ENCODE data around the gene NAXD. TPM values are rescaled to one million over a fixed set of nuclear protein-coding genes. Genes with fewer than 3 reads are reported as not detected.

Gene NAXD
- total and polyA plus RNA-seq, 10 of the 15 experiments (the other 5 are each of a cell fraction or from before 2014, with no cell fraction given) = 1.5 to 36.2 (median 23.8) TPM

DNA sequence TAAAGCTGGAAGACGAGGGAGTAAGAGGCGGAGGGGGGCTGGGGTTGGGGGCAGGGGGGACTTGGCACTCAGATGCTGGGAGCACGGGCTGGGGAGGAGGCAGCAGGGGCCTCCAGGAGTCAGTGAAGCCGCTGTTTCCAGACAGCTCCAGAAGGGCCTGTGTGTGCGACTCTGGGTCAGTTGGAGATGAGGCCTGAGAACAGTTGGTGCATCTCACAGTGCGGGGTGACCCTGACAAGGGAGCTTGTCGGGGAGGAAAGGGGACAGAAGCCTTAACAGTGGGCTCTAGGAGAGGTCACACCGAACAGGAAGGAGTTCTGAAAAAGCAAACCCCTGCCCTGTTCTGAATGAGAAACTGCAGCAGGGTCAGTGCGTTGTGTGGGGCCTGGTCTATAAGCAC is 11.2 kb downstream of the NAXD start (continued):
- TF ChIP-seq, protein P1, sequence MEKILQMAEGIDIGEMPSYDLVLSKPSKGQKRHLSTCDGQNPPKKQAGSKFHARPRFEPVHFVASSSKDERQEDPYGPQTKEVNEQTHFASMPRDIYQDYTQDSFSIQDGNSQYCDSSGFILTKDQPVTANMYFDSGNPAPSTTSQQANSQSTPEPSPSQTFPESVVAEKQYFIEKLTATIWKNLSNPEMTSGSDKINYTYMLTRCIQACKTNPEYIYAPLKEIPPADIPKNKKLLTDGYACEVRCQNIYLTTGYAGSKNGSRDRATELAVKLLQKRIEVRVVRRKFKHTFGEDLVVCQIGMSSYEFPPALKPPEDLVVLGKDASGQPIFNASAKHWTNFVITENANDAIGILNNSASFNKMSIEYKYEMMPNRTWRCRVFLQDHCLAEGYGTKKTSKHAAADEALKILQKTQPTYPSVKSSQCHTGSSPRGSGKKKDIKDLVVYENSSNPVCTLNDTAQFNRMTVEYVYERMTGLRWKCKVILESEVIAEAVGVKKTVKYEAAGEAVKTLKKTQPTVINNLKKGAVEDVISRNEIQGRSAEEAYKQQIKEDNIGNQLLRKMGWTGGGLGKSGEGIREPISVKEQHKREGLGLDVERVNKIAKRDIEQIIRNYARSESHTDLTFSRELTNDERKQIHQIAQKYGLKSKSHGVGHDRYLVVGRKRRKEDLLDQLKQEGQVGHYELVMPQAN (conservative IDR thresholded peaks at IDR 0.05) = no peak
- TF ChIP-seq, protein P2, sequence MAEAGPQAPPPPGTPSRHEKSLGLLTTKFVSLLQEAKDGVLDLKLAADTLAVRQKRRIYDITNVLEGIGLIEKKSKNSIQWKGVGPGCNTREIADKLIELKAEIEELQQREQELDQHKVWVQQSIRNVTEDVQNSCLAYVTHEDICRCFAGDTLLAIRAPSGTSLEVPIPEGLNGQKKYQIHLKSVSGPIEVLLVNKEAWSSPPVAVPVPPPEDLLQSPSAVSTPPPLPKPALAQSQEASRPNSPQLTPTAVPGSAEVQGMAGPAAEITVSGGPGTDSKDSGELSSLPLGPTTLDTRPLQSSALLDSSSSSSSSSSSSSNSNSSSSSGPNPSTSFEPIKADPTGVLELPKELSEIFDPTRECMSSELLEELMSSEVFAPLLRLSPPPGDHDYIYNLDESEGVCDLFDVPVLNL (IDR thresholded peaks at IDR 0.05; ENCODE audit: low read depth, low read length) = no peak
- TF ChIP-seq ZNF622 (IDR thresholded peaks at IDR 0.05) (no peak), ZNF384 (IDR thresholded peaks at IDR 0.05; ENCODE audit: borderline replicate concordance, low read depth, low read length) (no peak), SMC3 (IDR thresholded peaks at IDR 0.05; ENCODE audit: borderline replicate concordance, low read length) (no peak), ZNF217 (IDR thresholded peaks at IDR 0.05) (no peak), MTA2 (IDR thresholded peaks at IDR 0.05; ENCODE audit: low read depth) (no peak)
- TF ChIP-seq, protein P3, sequence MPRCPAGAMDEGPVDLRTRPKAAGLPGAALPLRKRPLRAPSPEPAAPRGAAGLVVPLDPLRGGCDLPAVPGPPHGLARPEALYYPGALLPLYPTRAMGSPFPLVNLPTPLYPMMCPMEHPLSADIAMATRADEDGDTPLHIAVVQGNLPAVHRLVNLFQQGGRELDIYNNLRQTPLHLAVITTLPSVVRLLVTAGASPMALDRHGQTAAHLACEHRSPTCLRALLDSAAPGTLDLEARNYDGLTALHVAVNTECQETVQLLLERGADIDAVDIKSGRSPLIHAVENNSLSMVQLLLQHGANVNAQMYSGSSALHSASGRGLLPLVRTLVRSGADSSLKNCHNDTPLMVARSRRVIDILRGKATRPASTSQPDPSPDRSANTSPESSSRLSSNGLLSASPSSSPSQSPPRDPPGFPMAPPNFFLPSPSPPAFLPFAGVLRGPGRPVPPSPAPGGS (IDR thresholded peaks at IDR 0.05; ENCODE audit: borderline replicate concordance, insufficient read depth, low read depth, low read length, poor library complexity, severe bottlenecking) = no peak
- TF ChIP-seq, protein P4, sequence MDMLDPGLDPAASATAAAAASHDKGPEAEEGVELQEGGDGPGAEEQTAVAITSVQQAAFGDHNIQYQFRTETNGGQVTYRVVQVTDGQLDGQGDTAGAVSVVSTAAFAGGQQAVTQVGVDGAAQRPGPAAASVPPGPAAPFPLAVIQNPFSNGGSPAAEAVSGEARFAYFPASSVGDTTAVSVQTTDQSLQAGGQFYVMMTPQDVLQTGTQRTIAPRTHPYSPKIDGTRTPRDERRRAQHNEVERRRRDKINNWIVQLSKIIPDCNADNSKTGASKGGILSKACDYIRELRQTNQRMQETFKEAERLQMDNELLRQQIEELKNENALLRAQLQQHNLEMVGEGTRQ (IDR thresholded peaks at IDR 0.05; ENCODE audit: borderline replicate concordance, low read depth, low read length) = no peak
- TF ChIP-seq, protein P5, sequence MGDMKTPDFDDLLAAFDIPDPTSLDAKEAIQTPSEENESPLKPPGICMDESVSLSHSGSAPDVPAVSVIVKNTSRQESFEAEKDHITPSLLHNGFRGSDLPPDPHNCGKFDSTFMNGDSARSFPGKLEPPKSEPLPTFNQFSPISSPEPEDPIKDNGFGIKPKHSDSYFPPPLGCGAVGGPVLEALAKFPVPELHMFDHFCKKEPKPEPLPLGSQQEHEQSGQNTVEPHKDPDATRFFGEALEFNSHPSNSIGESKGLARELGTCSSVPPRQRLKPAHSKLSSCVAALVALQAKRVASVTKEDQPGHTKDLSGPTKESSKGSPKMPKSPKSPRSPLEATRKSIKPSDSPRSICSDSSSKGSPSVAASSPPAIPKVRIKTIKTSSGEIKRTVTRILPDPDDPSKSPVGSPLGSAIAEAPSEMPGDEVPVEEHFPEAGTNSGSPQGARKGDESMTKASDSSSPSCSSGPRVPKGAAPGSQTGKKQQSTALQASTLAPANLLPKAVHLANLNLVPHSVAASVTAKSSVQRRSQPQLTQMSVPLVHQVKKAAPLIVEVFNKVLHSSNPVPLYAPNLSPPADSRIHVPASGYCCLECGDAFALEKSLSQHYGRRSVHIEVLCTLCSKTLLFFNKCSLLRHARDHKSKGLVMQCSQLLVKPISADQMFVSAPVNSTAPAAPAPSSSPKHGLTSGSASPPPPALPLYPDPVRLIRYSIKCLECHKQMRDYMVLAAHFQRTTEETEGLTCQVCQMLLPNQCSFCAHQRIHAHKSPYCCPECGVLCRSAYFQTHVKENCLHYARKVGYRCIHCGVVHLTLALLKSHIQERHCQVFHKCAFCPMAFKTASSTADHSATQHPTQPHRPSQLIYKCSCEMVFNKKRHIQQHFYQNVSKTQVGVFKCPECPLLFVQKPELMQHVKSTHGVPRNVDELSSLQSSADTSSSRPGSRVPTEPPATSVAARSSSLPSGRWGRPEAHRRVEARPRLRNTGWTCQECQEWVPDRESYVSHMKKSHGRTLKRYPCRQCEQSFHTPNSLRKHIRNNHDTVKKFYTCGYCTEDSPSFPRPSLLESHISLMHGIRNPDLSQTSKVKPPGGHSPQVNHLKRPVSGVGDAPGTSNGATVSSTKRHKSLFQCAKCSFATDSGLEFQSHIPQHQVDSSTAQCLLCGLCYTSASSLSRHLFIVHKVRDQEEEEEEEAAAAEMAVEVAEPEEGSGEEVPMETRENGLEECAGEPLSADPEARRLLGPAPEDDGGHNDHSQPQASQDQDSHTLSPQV (IDR thresholded peaks at IDR 0.05) = no peak
